Measurements from ENCODE around the gene CCL8. TPM values are rescaled to one million over a fixed set of nuclear protein-coding genes. Genes with fewer than 3 reads are reported as not detected.

The CCL8 gene
- total and polyA plus RNA-seq, 2 of the 4 experiments (the other 2 are of a cell fraction) = not detected

- POLR2A ChIA-PET (ENCODE audit: unreplicated experiment) = no interaction called here
- H3K27ac ChIP-seq (ENCODE audit: insufficient read depth, low read length) = no peak overlapping the region
- in situ Hi-C loops (cut with MboI; ENCODE audit: low sequenced_read_pairs) = no loop called here
Observed at GRCh38 chr17:34349751-34350150, 30.5 kb downstream of the CCL8 start.

More at GRCh38 chr17:34349751-34350150, 30.5 kb downstream of the CCL8 start:
- no peak overlapping the region for H3K9ac ChIP-seq (ENCODE audit: low read depth, low read length)
- H3K9me1 ChIP-seq (ENCODE audit: insufficient read depth, low read length) = no peaks in the 10 kb centered on the region
- H4K8ac ChIP-seq (ENCODE audit: low read depth in 2 of 2, low read length in 2 of 2) = no peak overlapping the region
- no peaks in the 10 kb centered on the region for H3K27me3 ChIP-seq (ENCODE audit: control insufficient read depth, insufficient read depth, low read length)
- H3K4me2 ChIP-seq (ENCODE audit: low read depth, low read length) = no peak overlapping the region
- H3K4ac ChIP-seq (ENCODE audit: low read depth, low read length) = no peak overlapping the region
- BruUV-seq (replicated peaks) = no TSS peak
- DNase-seq (no peak), ATAC-seq (ENCODE audit: low read depth) (no peak)
- no peak overlapping the region for H3K56ac ChIP-seq (ENCODE audit: extremely low read depth, insufficient read depth, low read length)
- H2BK5ac ChIP-seq (ENCODE audit: low read depth, low read length, poor library complexity, severe bottlenecking) = no peak overlapping the region
- no peak overlapping the region for H3K18ac ChIP-seq (ENCODE audit: low read depth, low read length)
- TF ChIP-seq BHLHE40 (IDR thresholded peaks at IDR 0.05; ENCODE audit: low read depth, low read length) (no peak), MAFK (IDR thresholded peaks at IDR 0.05; ENCODE audit: low read depth, low read length) (no peak), FOS (IDR thresholded peaks at IDR 0.05; ENCODE audit: low read depth, low read length) (no peak), MXI1 (IDR thresholded peaks at IDR 0.05; ENCODE audit: borderline replicate concordance, low read depth, low read length) (no peak)
- CTCF ChIA-PET = interaction anchor here (1.8 kb wide), 1 partner anchor 12 kb away, joined by 7 read pairs; no protein-coding TSS in a partner anchor
- no peaks in the 10 kb centered on the region for H3K79me1 ChIP-seq (ENCODE audit: low read depth in 1 of 2, low read length in 2 of 2)
- dilution Hi-C loops (cut with HindIII; ENCODE audit: low sequenced_read_pairs, unreplicated experiment) = no loop called here
- intact Hi-C loops (cut with micrococcal nuclease) = loop anchor here (5.0 kb wide), 1 partner anchor 37 kb away; no protein-coding TSS in a partner anchor
- WGBS, 2 experiments (ENCODE audit: extremely low coverage in 2 of 2, insufficient read length in 1 of 2) = 100% methylated on average over 1 of the region's 4 CpGs; no CpG with 5 or more reads in 1 of the 2 experiments
- H4K20me1 ChIP-seq (ENCODE audit: insufficient read depth, low read length) = no peaks in the 10 kb centered on the region
- H2BK120ac ChIP-seq (ENCODE audit: low read depth, low read length) = no peak overlapping the region
- H2AFZ ChIP-seq (replicated peaks; ENCODE audit: low read length, poor library complexity) = no peak overlapping the region
- H4K5ac ChIP-seq (ENCODE audit: low read depth, low read length) = no peak overlapping the region
- no peak overlapping the region for H2AK5ac ChIP-seq (ENCODE audit: low read depth, low read length)
- no peaks in the 10 kb centered on the region for H3K36me3 ChIP-seq (ENCODE audit: control insufficient read depth, insufficient read depth, low read length)
- no peak overlapping the region for H3K23ac ChIP-seq (ENCODE audit: low read depth, low read length)
- no peak overlapping the region for H3K14ac ChIP-seq (replicated peaks; ENCODE audit: low read depth, low read length)
- H2BK20ac ChIP-seq (ENCODE audit: low read depth, low read length) = no peak overlapping the region
- no peak overlapping the region for H3K4me3 ChIP-seq (ENCODE audit: insufficient read depth, low read depth, low read length)
- H2BK15ac ChIP-seq (ENCODE audit: low read depth, low read length) = no peak overlapping the region
- H3K9me3 ChIP-seq (ENCODE audit: control insufficient read depth, insufficient read depth, low read length) = peaks cover 2% of the 10 kb centered on the region
- no peak overlapping the region; the same call in 1 of the 2 replicates for H4K91ac ChIP-seq (ENCODE audit: insufficient read depth, low read depth, low read length)
- H2AK9ac ChIP-seq (replicated peaks; ENCODE audit: low read depth, low read length, poor library complexity) = no peak overlapping the region
- peaks cover 2% of the 10 kb centered on the region for H3K4me1 ChIP-seq (ENCODE audit: control insufficient read depth, insufficient read depth, low read length)

All from IMR-90 (cell line).